Measurements from ENCODE around the gene LHFPL3. TPM values are rescaled to one million over a fixed set of nuclear protein-coding genes. Genes with fewer than 3 reads are reported as not detected.

LHFPL3 gene
- polyA plus RNA-seq, 1 of the 3 experiments (the other 2 are of a cell fraction), result not detected

DNA sequence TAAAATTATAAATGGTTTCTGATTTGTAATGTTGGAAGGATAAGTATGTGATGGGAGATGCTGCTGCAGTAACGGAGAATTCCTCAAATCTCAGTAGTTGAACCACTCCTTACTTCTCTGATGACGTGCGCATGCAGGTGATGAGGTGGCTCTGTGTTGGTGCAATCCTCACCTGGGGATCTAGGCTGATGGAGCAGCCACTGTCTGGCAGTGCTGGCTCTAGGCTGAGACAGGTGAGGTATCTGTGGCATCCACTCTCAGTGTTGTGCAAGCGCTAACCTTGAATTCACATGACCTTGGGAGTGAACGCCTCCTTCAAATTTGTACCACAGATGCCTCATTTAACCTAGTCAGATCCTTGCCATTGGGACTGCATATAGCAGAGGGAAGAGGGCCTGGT, 35.0 kb downstream of the LHFPL3 start (continued):
- TF ChIP-seq, protein P1, sequence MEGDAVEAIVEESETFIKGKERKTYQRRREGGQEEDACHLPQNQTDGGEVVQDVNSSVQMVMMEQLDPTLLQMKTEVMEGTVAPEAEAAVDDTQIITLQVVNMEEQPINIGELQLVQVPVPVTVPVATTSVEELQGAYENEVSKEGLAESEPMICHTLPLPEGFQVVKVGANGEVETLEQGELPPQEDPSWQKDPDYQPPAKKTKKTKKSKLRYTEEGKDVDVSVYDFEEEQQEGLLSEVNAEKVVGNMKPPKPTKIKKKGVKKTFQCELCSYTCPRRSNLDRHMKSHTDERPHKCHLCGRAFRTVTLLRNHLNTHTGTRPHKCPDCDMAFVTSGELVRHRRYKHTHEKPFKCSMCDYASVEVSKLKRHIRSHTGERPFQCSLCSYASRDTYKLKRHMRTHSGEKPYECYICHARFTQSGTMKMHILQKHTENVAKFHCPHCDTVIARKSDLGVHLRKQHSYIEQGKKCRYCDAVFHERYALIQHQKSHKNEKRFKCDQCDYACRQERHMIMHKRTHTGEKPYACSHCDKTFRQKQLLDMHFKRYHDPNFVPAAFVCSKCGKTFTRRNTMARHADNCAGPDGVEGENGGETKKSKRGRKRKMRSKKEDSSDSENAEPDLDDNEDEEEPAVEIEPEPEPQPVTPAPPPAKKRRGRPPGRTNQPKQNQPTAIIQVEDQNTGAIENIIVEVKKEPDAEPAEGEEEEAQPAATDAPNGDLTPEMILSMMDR (IDR thresholded peaks at IDR 0.05), result no peak
- no peak for TF ChIP-seq GATA2 (CRISPR knock-in tag; IDR thresholded peaks at IDR 0.05)
- no peak for TF ChIP-seq RCOR1 (IDR thresholded peaks at IDR 0.05; ENCODE audit: low read length)
- TF ChIP-seq, protein P2, sequence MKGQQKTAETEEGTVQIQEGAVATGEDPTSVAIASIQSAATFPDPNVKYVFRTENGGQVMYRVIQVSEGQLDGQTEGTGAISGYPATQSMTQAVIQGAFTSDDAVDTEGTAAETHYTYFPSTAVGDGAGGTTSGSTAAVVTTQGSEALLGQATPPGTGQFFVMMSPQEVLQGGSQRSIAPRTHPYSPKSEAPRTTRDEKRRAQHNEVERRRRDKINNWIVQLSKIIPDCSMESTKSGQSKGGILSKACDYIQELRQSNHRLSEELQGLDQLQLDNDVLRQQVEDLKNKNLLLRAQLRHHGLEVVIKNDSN (IDR thresholded peaks at IDR 0.05; ENCODE audit: borderline replicate concordance, low read depth), result no peak
- TF ChIP-seq TAF1 (IDR thresholded peaks at IDR 0.05; ENCODE audit: borderline replicate concordance, low read depth, low read length), result no peak

DNA sequence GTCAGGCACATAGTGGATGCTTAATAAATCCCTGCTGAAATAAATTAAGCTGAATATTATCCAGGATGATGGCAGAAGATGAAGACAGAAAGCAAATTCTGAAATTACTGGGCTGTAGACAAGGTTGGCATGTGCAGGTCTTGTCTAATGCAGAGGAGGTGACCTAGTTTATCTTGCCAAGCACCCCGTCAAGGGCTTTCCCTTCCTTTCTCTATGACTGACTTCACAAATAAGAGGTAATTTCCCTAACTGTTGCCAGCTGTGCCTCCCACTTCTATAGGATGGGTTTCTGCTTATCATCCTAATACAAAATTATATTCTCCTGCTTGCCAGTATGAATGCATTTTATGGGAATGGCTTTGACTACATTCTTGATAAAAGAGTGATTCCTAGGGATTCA, 38.0 kb downstream of the LHFPL3 start:
- Histone ChIP-seq H3K9me2 (no peaks in the 10 kb centered on the region), H3F3A (replicated peaks; ENCODE audit: insufficient read depth) (no peaks in the 10 kb centered on the region), H3K36me3 (replicated peaks in 1 of 2; ENCODE audit: control insufficient read depth in 1 of 2, insufficient read depth in 2 of 2, low read length in 1 of 2) (no peaks in the 10 kb centered on the region), H3K27me3 (ENCODE audit: insufficient read depth) (peaks cover 11% of the 10 kb centered on the region; the same call in 1 of the 2 replicates), H3K9ac (no peak overlapping the region), H3K4me1 (ENCODE audit: control insufficient read depth in 1 of 2, insufficient read depth in 2 of 2, low read depth in 1 of 2, low read length in 1 of 2) (peaks cover 0 to 3% of the 10 kb centered on the region in 2 experiments; a peak in 1 of 4 replicates), H3K4me2 (no peak overlapping the region), H3K4me3 (ENCODE audit: low read depth in 2 of 2, low read length in 1 of 2) (no peak overlapping the region), H2AFZ (ENCODE audit: low read depth) (no peak overlapping the region), H3K27ac (ENCODE audit: low read depth in 2 of 2, low read length in 1 of 2) (no peak overlapping the region), H4K20me1 (ENCODE audit: insufficient read depth) (no peaks in the 10 kb centered on the region), H3K9me3 (no peaks in the 10 kb centered on the region), H3K79me2 (ENCODE audit: insufficient read depth) (no peaks in the 10 kb centered on the region)
- WGBS (ENCODE audit: low lambda C conversion rate), result 5% methylated on average over 1 of the region's 1 CpG
- DNase-seq, result no peak
- ChIA-PET CTCF (interaction anchor here (1.0 to 1.2 kb wide), 2 partner anchors 8 to 25 kb away, joined by 3 to 4 read pairs; no protein-coding TSS in a partner anchor), POLR2A (no interaction called here)
- TF ChIP-seq SIN3A (IDR thresholded peaks at IDR 0.05; ENCODE audit: borderline replicate concordance, low read depth, low read length), result no peak
- no peak for TF ChIP-seq CHD2 (IDR thresholded peaks at IDR 0.05; ENCODE audit: low read length, partially characterized antibody)
- no peak for TF ChIP-seq RFX5 (IDR thresholded peaks at IDR 0.05; ENCODE audit: low read length)
- TF ChIP-seq, protein P2 (IDR thresholded peaks at IDR 0.05; ENCODE audit: borderline replicate concordance, low read depth), result no peak
- TF ChIP-seq POLR2AphosphoS5 (IDR thresholded peaks at IDR 0.05; ENCODE audit: low read depth, low read length), result no peak
- no peak for TF ChIP-seq SMC3 (IDR thresholded peaks at IDR 0.05; ENCODE audit: low read depth, low read length)
- TF ChIP-seq JUND (IDR thresholded peaks at IDR 0.05), result no peak
- TF ChIP-seq GABPA (IDR thresholded peaks at IDR 0.05; ENCODE audit: low read depth), result no peak
- TF ChIP-seq TCF12 (IDR thresholded peaks at IDR 0.05), result no peak
- no peak for TF ChIP-seq FOXM1 (IDR thresholded peaks at IDR 0.05; ENCODE audit: low read depth)
- TF ChIP-seq, protein P3, sequence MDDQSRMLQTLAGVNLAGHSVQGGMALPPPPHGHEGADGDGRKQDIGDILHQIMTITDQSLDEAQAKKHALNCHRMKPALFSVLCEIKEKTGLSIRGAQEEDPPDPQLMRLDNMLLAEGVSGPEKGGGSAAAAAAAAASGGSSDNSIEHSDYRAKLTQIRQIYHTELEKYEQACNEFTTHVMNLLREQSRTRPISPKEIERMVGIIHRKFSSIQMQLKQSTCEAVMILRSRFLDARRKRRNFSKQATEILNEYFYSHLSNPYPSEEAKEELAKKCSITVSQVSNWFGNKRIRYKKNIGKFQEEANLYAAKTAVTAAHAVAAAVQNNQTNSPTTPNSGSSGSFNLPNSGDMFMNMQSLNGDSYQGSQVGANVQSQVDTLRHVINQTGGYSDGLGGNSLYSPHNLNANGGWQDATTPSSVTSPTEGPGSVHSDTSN (IDR thresholded peaks at IDR 0.05), result no peak
- TF ChIP-seq, protein P4, sequence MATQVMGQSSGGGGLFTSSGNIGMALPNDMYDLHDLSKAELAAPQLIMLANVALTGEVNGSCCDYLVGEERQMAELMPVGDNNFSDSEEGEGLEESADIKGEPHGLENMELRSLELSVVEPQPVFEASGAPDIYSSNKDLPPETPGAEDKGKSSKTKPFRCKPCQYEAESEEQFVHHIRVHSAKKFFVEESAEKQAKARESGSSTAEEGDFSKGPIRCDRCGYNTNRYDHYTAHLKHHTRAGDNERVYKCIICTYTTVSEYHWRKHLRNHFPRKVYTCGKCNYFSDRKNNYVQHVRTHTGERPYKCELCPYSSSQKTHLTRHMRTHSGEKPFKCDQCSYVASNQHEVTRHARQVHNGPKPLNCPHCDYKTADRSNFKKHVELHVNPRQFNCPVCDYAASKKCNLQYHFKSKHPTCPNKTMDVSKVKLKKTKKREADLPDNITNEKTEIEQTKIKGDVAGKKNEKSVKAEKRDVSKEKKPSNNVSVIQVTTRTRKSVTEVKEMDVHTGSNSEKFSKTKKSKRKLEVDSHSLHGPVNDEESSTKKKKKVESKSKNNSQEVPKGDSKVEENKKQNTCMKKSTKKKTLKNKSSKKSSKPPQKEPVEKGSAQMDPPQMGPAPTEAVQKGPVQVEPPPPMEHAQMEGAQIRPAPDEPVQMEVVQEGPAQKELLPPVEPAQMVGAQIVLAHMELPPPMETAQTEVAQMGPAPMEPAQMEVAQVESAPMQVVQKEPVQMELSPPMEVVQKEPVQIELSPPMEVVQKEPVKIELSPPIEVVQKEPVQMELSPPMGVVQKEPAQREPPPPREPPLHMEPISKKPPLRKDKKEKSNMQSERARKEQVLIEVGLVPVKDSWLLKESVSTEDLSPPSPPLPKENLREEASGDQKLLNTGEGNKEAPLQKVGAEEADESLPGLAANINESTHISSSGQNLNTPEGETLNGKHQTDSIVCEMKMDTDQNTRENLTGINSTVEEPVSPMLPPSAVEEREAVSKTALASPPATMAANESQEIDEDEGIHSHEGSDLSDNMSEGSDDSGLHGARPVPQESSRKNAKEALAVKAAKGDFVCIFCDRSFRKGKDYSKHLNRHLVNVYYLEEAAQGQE (IDR thresholded peaks at IDR 0.05; ENCODE audit: low read depth, low read length), result no peak
- TF ChIP-seq, protein P1 (IDR thresholded peaks at IDR 0.05), result no peak
- TF ChIP-seq GATA2 (CRISPR knock-in tag; IDR thresholded peaks at IDR 0.05), result no peak
- TF ChIP-seq RCOR1 (IDR thresholded peaks at IDR 0.05; ENCODE audit: low read length), result no peak

Measured in SK-N-SH (cell line).